ENCODE results near the gene CSPG4.
"Not testable (repeated sequence)": the region's sequence is repeated elsewhere in the genome, so short reads cannot be mapped to it uniquely, and the experiment has no call there.

CSPG4 gene

GRCh38 chr15:75725006-75725718 lies 12.5 kb upstream of the CSPG4 start:
- no peak for DNase-seq

GRCh38 chr15:75723847-75724660 lies 11.4 kb upstream of the CSPG4 start:
- DNase-seq, result peak in 1 of 6 experiments; percentile 4

- no peak for DNase-seq
Observed at GRCh38 chr15:75723171-75723846, 10.7 kb upstream of the CSPG4 start.

- no peak for DNase-seq
Observed at GRCh38 chr15:75721923-75722870, 9.5 kb upstream of the CSPG4 start.

- no peak for DNase-seq
Observed at GRCh38 chr15:75721480-75721922, 8.9 kb upstream of the CSPG4 start.

- no peak for DNase-seq
Observed at GRCh38 chr15:75720787-75721479, 8.3 kb upstream of the CSPG4 start.

- DNase-seq, result no peak
Observed at GRCh38 chr15:75720297-75720696, 7.6 kb upstream of the CSPG4 start.

- no peak for DNase-seq
Observed at GRCh38 chr15:75718328-75718727, 5.7 kb upstream of the CSPG4 start.

GRCh38 chr15:75717001-75717400 lies 4.4 kb upstream of the CSPG4 start:
- not testable (repeated sequence) for DNase-seq

GRCh38 chr15:75716249-75716950 lies 3.8 kb upstream of the CSPG4 start:
- not testable (repeated sequence) for DNase-seq

- not testable (repeated sequence) for DNase-seq
Observed at GRCh38 chr15:75715312-75715832, 2.7 kb upstream of the CSPG4 start.

GRCh38 chr15:75714195-75714594 lies 1.5 kb upstream of the CSPG4 start:
- DNase-seq, result no peak

- DNase-seq, result no peak
Observed at GRCh38 chr15:75713338-75713895, 769 bp upstream of the CSPG4 start.

- DNase-seq, result not testable (repeated sequence)
Observed at GRCh38 chr15:75711495-75711894, 1.2 kb downstream of the CSPG4 start.

GRCh38 chr15:75710874-75711273 lies 1.8 kb downstream of the CSPG4 start:
- not testable (repeated sequence) for DNase-seq

GRCh38 chr15:75709458-75709857 lies 3.2 kb downstream of the CSPG4 start:
- not testable (repeated sequence) for DNase-seq

GRCh38 chr15:75706682-75706954 lies 6.0 kb downstream of the CSPG4 start:
- no peak for DNase-seq

- DNase-seq, result no peak
Observed at GRCh38 chr15:75705854-75706681, 6.6 kb downstream of the CSPG4 start.

GRCh38 chr15:75705375-75705774 lies 7.3 kb downstream of the CSPG4 start:
- DNase-seq, result not testable (repeated sequence)

GRCh38 chr15:75704618-75705017 lies 8.0 kb downstream of the CSPG4 start:
- no peak for DNase-seq

All from stimulated activated naive CD4-positive, alpha-beta T cell (primary cell).